Neural cell (in vitro differentiated cells): Measurements from ENCODE around the gene ASAP3. TPM values are rescaled to one million over a fixed set of nuclear protein-coding genes. Genes with fewer than 3 reads are reported as not detected.

Experiments used
- H2AFZ ChIP-seq: fragments of 200-600, 300-800 bp; sonication (generic), shearing (Covaris generic); 2 replicates; pipeline ENCODE4 v1.6.0; 2014; ENCODE audit warnings: low read depth, mild to moderate bottlenecking, antibody characterized with exemption, low read length, moderate library complexity
- H3F3A ChIP-seq: fragments of 200-600 bp; shearing (Covaris generic); 2 replicates; pipeline ENCODE4 v1.6.1; 2016; ENCODE audit warnings: mild to moderate bottlenecking, moderate library complexity, mixed read lengths, antibody characterized with exemption, low read length; ENCODE audit not compliant: insufficient read depth, poor library complexity, severe bottlenecking
- H3K27ac ChIP-seq: fragments of 200-600, 300-800 bp; sonication (generic), shearing (Covaris generic); 2 replicates; pipeline ENCODE4 v1.5.1; 2014; ENCODE audit warnings: mild to moderate bottlenecking, low read length, moderate library complexity
- H3K27me3 ChIP-seq: fragments of 300-800, 200-600 bp; sonication (generic), shearing (Covaris generic); 2 replicates; pipeline ENCODE4 v1.6.0; 2014; ENCODE audit warnings: mild to moderate bottlenecking, low read depth, low read length, moderate library complexity; ENCODE audit not compliant: insufficient read depth
- H3K36me3 ChIP-seq: fragments of 300-800, 200-600 bp; sonication (generic), shearing (Covaris generic); 2 replicates; pipeline ENCODE4 v1.5.1; 2014; ENCODE audit warnings: mild to moderate bottlenecking, antibody characterized with exemption, low read length, moderate library complexity; ENCODE audit not compliant: insufficient read depth
- H3K4me2 ChIP-seq: fragments of 300-800, 200-600 bp; sonication (generic), shearing (Covaris generic); 2 replicates; pipeline ENCODE4 v1.6.0; 2014; ENCODE audit warnings: mild to moderate bottlenecking, low read length
- H3K4me3 ChIP-seq: fragments of 300-800, 200-600 bp; sonication (generic), shearing (Covaris generic); 2 replicates; pipeline ENCODE4 v1.5.1; 2014; ENCODE audit warnings: mild to moderate bottlenecking, low read length, moderate library complexity
- H3K79me2 ChIP-seq: fragments of 200-600 bp; shearing (Covaris generic); replicated peaks from 2 replicates; pipeline ENCODE4 v1.6.0; 2014; ENCODE audit warnings: mild to moderate bottlenecking, low read length, moderate library complexity; ENCODE audit not compliant: insufficient read depth
- H3K9ac ChIP-seq: fragments of 300-800, 200-600 bp; sonication (generic), shearing (Covaris generic); 2 replicates; pipeline ENCODE4 v1.6.1; 2016; ENCODE audit warnings: mild to moderate bottlenecking, low read length, mixed read lengths
- H3K9me2 ChIP-seq: fragments of 200-600 bp; shearing (Covaris generic); 2 replicates; pipeline ENCODE4 v1.6.1; 2016; ENCODE audit warnings: mild to moderate bottlenecking, low read length, mixed read lengths; ENCODE audit not compliant: insufficient read depth
- H3K9me3 ChIP-seq: fragments of 200-600, 300-800 bp; sonication (generic), shearing (Covaris generic); 2 replicates; pipeline ENCODE4 v1.6.1; 2016; ENCODE audit warnings: mild to moderate bottlenecking, mixed run types, low read length, moderate library complexity, mixed read lengths
- H4K20me1 ChIP-seq: fragments of 200-600 bp; shearing (Covaris generic); 2 replicates; pipeline ENCODE4 v1.6.1; 2016; ENCODE audit warnings: mild to moderate bottlenecking, mixed run types; ENCODE audit not compliant: insufficient read depth
- CTCF ChIP-seq: fragments of 450-650 bp; IDR thresholded peaks from 2 replicates; pipeline ENCODE4 v1.5.1; 2014; ENCODE audit warnings: antibody characterized with exemption, mild to moderate bottlenecking, moderate library complexity; ENCODE audit not compliant: poor library complexity, severe bottlenecking
- EP300 ChIP-seq: fragments of 450-650 bp; conservative IDR thresholded peaks from 2 replicates; pipeline ENCODE4 v1.6.1; 2014; ENCODE audit warnings: antibody characterized with exemption, mild to moderate bottlenecking, moderate library complexity; ENCODE audit not compliant: poor library complexity, severe bottlenecking
- EZH2 ChIP-seq: fragments of 200-600, 300-800 bp; shearing (Covaris generic), sonication (generic); IDR thresholded peaks from 2 replicates; pipeline ENCODE4 v1.6.1; 2014; ENCODE audit warnings: antibody characterized with exemption, low read length, borderline replicate concordance, mild to moderate bottlenecking; ENCODE audit not compliant: insufficient read depth, poor library complexity, severe bottlenecking
- MXI1 ChIP-seq: fragments of 450-650 bp; conservative IDR thresholded peaks from 2 replicates; pipeline ENCODE4 v1.6.1; 2014; ENCODE audit warnings: antibody characterized with exemption, mild to moderate bottlenecking; ENCODE audit not compliant: poor library complexity, severe bottlenecking
- POLR2AphosphoS5 ChIP-seq: IDR thresholded peaks from 2 replicates; pipeline ENCODE4 v1.6.1; 2012
- RAD21 ChIP-seq: fragments of 450-650 bp; conservative IDR thresholded peaks from 2 replicates; pipeline ENCODE4 v1.6.1; 2014; ENCODE audit warnings: antibody characterized with exemption, mild to moderate bottlenecking, moderate library complexity
- REST ChIP-seq: IDR thresholded peaks from 2 replicates; pipeline ENCODE4 v1.6.1; 2012; ENCODE audit warnings: borderline replicate concordance
- SMC3 ChIP-seq: fragments of 450-650 bp; conservative IDR thresholded peaks from 2 replicates; pipeline ENCODE4 v1.6.1; 2014; ENCODE audit warnings: antibody characterized with exemption, mild to moderate bottlenecking, moderate library complexity; ENCODE audit not compliant: poor library complexity
- TAF1 ChIP-seq: IDR thresholded peaks from 2 replicates; pipeline ENCODE4 v1.6.1; 2012; ENCODE audit warnings: low read depth
- polyA plus RNA-seq: library from polyadenylated mRNA; depleted of rRNA; stranded (reverse); fragments of >200 nt; gene quantifications from 2 replicates; pipeline ENCODE4 v1.2.3, GENCODE V29; 2014

Gene ASAP3
- polyA plus RNA-seq, 1 donor from 2014 or later, result 24.9 TPM

- H3K9me3 ChIP-seq, result no peaks in the 10 kb centered on the region
- H3K9me2 ChIP-seq, result no peaks in the 10 kb centered on the region
- H3K27ac ChIP-seq, result no peak overlapping the region
- peaks cover 7% of the 10 kb centered on the region for H3K79me2 ChIP-seq
- H3K4me2 ChIP-seq, result no peak overlapping the region
- no peak overlapping the region for H3K9ac ChIP-seq
- no peaks in the 10 kb centered on the region for H3K36me3 ChIP-seq
- no peak overlapping the region for H2AFZ ChIP-seq
- no peak overlapping the region for H3K4me3 ChIP-seq
- no peaks in the 10 kb centered on the region for H3K27me3 ChIP-seq
- TF ChIP-seq POLR2AphosphoS5 (no peak), RAD21 (no peak), EZH2 (no peak), SMC3 (no peak), CTCF (no peak), MXI1 (no peak), EP300 (no peak), REST (no peak), TAF1 (no peak)
- H3F3A ChIP-seq, result no peaks in the 10 kb centered on the region
- H4K20me1 ChIP-seq, result no peaks in the 10 kb centered on the region
Observed at GRCh38 chr1:23471473-23472075, 12.4 kb downstream of the ASAP3 start.

- Histone ChIP-seq H3K9me3 (no peaks in the 10 kb centered on the region), H3K9me2 (no peaks in the 10 kb centered on the region), H3F3A (no peaks in the 10 kb centered on the region), H3K9ac (no peak overlapping the region), H3K4me2 (no peak overlapping the region), H4K20me1 (no peaks in the 10 kb centered on the region), H2AFZ (no peak overlapping the region), H3K27me3 (no peaks in the 10 kb centered on the region), H3K27ac (no peak overlapping the region), H3K4me3 (no peak overlapping the region), H3K36me3 (no peaks in the 10 kb centered on the region), H3K79me2 (peaks cover 4% of the 10 kb centered on the region)
- no peak for TF ChIP-seq CTCF
- no peak for TF ChIP-seq EP300
- no peak for TF ChIP-seq RAD21
- no peak for TF ChIP-seq REST
- TF ChIP-seq MXI1, result no peak
- no peak for TF ChIP-seq TAF1
- no peak for TF ChIP-seq SMC3
- no peak for TF ChIP-seq POLR2AphosphoS5
- no peak for TF ChIP-seq EZH2
Observed at GRCh38 chr1:23470282-23471070, 13.5 kb downstream of the ASAP3 start.
